Neural cell (in vitro differentiated cells): ENCODE data around the gene KCNT1. TPM values are rescaled to one million over a fixed set of nuclear protein-coding genes. Genes with fewer than 3 reads are reported as not detected.

Experiments
- H2AFZ ChIP-seq: fragments of 200-600, 300-800 bp; sonication (generic), shearing (Covaris generic); 2 replicates; pipeline ENCODE4 v1.6.0; 2014; ENCODE audit warnings: low read depth, mild to moderate bottlenecking, antibody characterized with exemption, low read length, moderate library complexity
- H3F3A ChIP-seq: fragments of 200-600 bp; shearing (Covaris generic); 2 replicates; pipeline ENCODE4 v1.6.1; 2016; ENCODE audit warnings: mild to moderate bottlenecking, moderate library complexity, mixed read lengths, antibody characterized with exemption, low read length; ENCODE audit not compliant: insufficient read depth, poor library complexity, severe bottlenecking
- H3K27ac ChIP-seq: fragments of 200-600, 300-800 bp; sonication (generic), shearing (Covaris generic); 2 replicates; pipeline ENCODE4 v1.5.1; 2014; ENCODE audit warnings: mild to moderate bottlenecking, low read length, moderate library complexity
- H3K27me3 ChIP-seq: fragments of 300-800, 200-600 bp; sonication (generic), shearing (Covaris generic); 2 replicates; pipeline ENCODE4 v1.6.0; 2014; ENCODE audit warnings: mild to moderate bottlenecking, low read depth, low read length, moderate library complexity; ENCODE audit not compliant: insufficient read depth
- H3K36me3 ChIP-seq: fragments of 300-800, 200-600 bp; sonication (generic), shearing (Covaris generic); 2 replicates; pipeline ENCODE4 v1.5.1; 2014; ENCODE audit warnings: mild to moderate bottlenecking, antibody characterized with exemption, low read length, moderate library complexity; ENCODE audit not compliant: insufficient read depth
- H3K4me2 ChIP-seq: fragments of 300-800, 200-600 bp; sonication (generic), shearing (Covaris generic); 2 replicates; pipeline ENCODE4 v1.6.0; 2014; ENCODE audit warnings: mild to moderate bottlenecking, low read length
- H3K4me3 ChIP-seq: fragments of 300-800, 200-600 bp; sonication (generic), shearing (Covaris generic); 2 replicates; pipeline ENCODE4 v1.5.1; 2014; ENCODE audit warnings: mild to moderate bottlenecking, low read length, moderate library complexity
- H3K79me2 ChIP-seq: fragments of 200-600 bp; shearing (Covaris generic); replicated peaks from 2 replicates; pipeline ENCODE4 v1.6.0; 2014; ENCODE audit warnings: mild to moderate bottlenecking, low read length, moderate library complexity; ENCODE audit not compliant: insufficient read depth
- H3K9ac ChIP-seq: fragments of 300-800, 200-600 bp; sonication (generic), shearing (Covaris generic); 2 replicates; pipeline ENCODE4 v1.6.1; 2016; ENCODE audit warnings: mild to moderate bottlenecking, low read length, mixed read lengths
- H3K9me2 ChIP-seq: fragments of 200-600 bp; shearing (Covaris generic); 2 replicates; pipeline ENCODE4 v1.6.1; 2016; ENCODE audit warnings: mild to moderate bottlenecking, low read length, mixed read lengths; ENCODE audit not compliant: insufficient read depth
- H3K9me3 ChIP-seq: fragments of 200-600, 300-800 bp; sonication (generic), shearing (Covaris generic); 2 replicates; pipeline ENCODE4 v1.6.1; 2016; ENCODE audit warnings: mild to moderate bottlenecking, mixed run types, low read length, moderate library complexity, mixed read lengths
- H4K20me1 ChIP-seq: fragments of 200-600 bp; shearing (Covaris generic); 2 replicates; pipeline ENCODE4 v1.6.1; 2016; ENCODE audit warnings: mild to moderate bottlenecking, mixed run types; ENCODE audit not compliant: insufficient read depth
- CTCF ChIP-seq: fragments of 450-650 bp; IDR thresholded peaks from 2 replicates; pipeline ENCODE4 v1.5.1; 2014; ENCODE audit warnings: antibody characterized with exemption, mild to moderate bottlenecking, moderate library complexity; ENCODE audit not compliant: poor library complexity, severe bottlenecking
- EP300 ChIP-seq: fragments of 450-650 bp; conservative IDR thresholded peaks from 2 replicates; pipeline ENCODE4 v1.6.1; 2014; ENCODE audit warnings: antibody characterized with exemption, mild to moderate bottlenecking, moderate library complexity; ENCODE audit not compliant: poor library complexity, severe bottlenecking
- EZH2 ChIP-seq: fragments of 200-600, 300-800 bp; shearing (Covaris generic), sonication (generic); IDR thresholded peaks from 2 replicates; pipeline ENCODE4 v1.6.1; 2014; ENCODE audit warnings: antibody characterized with exemption, low read length, borderline replicate concordance, mild to moderate bottlenecking; ENCODE audit not compliant: insufficient read depth, poor library complexity, severe bottlenecking
- MXI1 ChIP-seq: fragments of 450-650 bp; conservative IDR thresholded peaks from 2 replicates; pipeline ENCODE4 v1.6.1; 2014; ENCODE audit warnings: antibody characterized with exemption, mild to moderate bottlenecking; ENCODE audit not compliant: poor library complexity, severe bottlenecking
- POLR2AphosphoS5 ChIP-seq: IDR thresholded peaks from 2 replicates; pipeline ENCODE4 v1.6.1; 2012
- RAD21 ChIP-seq: fragments of 450-650 bp; conservative IDR thresholded peaks from 2 replicates; pipeline ENCODE4 v1.6.1; 2014; ENCODE audit warnings: antibody characterized with exemption, mild to moderate bottlenecking, moderate library complexity
- REST ChIP-seq: IDR thresholded peaks from 2 replicates; pipeline ENCODE4 v1.6.1; 2012; ENCODE audit warnings: borderline replicate concordance
- SMC3 ChIP-seq: fragments of 450-650 bp; conservative IDR thresholded peaks from 2 replicates; pipeline ENCODE4 v1.6.1; 2014; ENCODE audit warnings: antibody characterized with exemption, mild to moderate bottlenecking, moderate library complexity; ENCODE audit not compliant: poor library complexity
- TAF1 ChIP-seq: IDR thresholded peaks from 2 replicates; pipeline ENCODE4 v1.6.1; 2012; ENCODE audit warnings: low read depth
- polyA plus RNA-seq: library from polyadenylated mRNA; depleted of rRNA; stranded (reverse); fragments of >200 nt; gene quantifications from 2 replicates; pipeline ENCODE4 v1.2.3, GENCODE V29; 2014

Gene KCNT1
- polyA plus RNA-seq, 1 donor from 2014 or later, result 0.67 TPM

GRCh38 chr9:135818718-135819475 is 116.9 kb downstream of the KCNT1 start:
- Histone ChIP-seq H3K9me3 (no peaks in the 10 kb centered on the region), H3K27ac (no peak overlapping the region), H3F3A (no peaks in the 10 kb centered on the region), H3K27me3 (no peaks in the 10 kb centered on the region), H3K9ac (no peak overlapping the region), H4K20me1 (no peaks in the 10 kb centered on the region), H3K4me2 (no peak overlapping the region), H3K79me2 (peaks cover 6% of the 10 kb centered on the region), H3K36me3 (no peaks in the 10 kb centered on the region), H3K4me3 (no peak overlapping the region), H3K9me2 (no peaks in the 10 kb centered on the region), H2AFZ (no peak overlapping the region)
- no peak for TF ChIP-seq POLR2AphosphoS5
- TF ChIP-seq EZH2, result no peak
- TF ChIP-seq REST, result no peak
- no peak for TF ChIP-seq MXI1
- TF ChIP-seq SMC3, result no peak
- TF ChIP-seq TAF1, result no peak
- TF ChIP-seq EP300, result no peak
- no peak for TF ChIP-seq CTCF
- TF ChIP-seq RAD21, result no peak

GRCh38 chr9:135819905-135820304 is 117.9 kb downstream of the KCNT1 start:
- no peaks in the 10 kb centered on the region for H3F3A ChIP-seq
- H3K4me2 ChIP-seq, result no peak overlapping the region
- TF ChIP-seq CTCF, result peak; percentile 20
- TF ChIP-seq RAD21, result no peak
- H3K79me2 ChIP-seq, result peaks cover 6% of the 10 kb centered on the region
- no peaks in the 10 kb centered on the region for H3K36me3 ChIP-seq
- no peak overlapping the region for H2AFZ ChIP-seq
- no peaks in the 10 kb centered on the region for H3K9me3 ChIP-seq
- H3K9ac ChIP-seq, result no peak overlapping the region
- peaks cover 3% of the 10 kb centered on the region for H4K20me1 ChIP-seq
- no peaks in the 10 kb centered on the region for H3K9me2 ChIP-seq
- no peak overlapping the region for H3K27ac ChIP-seq
- H3K4me3 ChIP-seq, result no peak overlapping the region
- H3K27me3 ChIP-seq, result no peaks in the 10 kb centered on the region
